HG03457 (cell line): ENCODE results near the gene TPP2.

Experiments used
- ATAC-seq: cut with Tn5 transposase; IDR thresholded peaks from one replicate; pipeline ENCODE4 v1.9.1; 2021; ENCODE audit warnings: moderate number of reproducible peaks; ENCODE audit not compliant: unreplicated experiment

TPP2 gene

GRCh38 chr13:102718746-102719145 is 122.0 kb downstream of the TPP2 start:
- no peak for ATAC-seq

DNA sequence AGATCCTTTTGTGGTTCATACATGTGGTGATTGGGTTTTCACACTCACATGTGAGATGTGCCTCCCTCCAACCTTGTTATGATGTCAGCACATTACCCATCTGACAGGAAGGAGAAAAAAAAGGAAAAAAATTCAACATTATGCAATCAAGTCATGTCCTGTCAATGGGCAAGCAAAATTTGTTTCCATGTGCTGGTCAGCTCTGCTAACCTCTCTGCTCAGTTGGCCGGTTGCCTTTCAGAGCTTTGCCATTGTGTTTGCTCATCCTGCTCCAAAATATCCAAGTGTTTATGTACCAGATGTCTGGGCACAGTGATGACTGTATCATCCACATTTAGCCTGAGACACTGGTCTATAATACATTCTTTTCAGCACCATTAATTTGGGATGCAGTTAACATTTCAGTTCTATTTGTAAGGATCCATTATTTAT is 125.0 kb downstream of the TPP2 start:
- no peak for ATAC-seq

- ATAC-seq = no peak
Observed at GRCh38 chr13:102724923-102725322, 128.1 kb downstream of the TPP2 start.

- ATAC-seq = no peak
Observed at GRCh38 chr13:102726430-102726829, 129.6 kb downstream of the TPP2 start.
